GM18951 (cell line): ENCODE data around the gene SLC4A11.
"Not testable (repeated sequence)": the region's sequence is repeated elsewhere in the genome, so short reads cannot be mapped to it uniquely, and the experiment has no call there.

Experiments used
- POLR2A ChIP-seq: IDR thresholded peaks from 4 replicates; pipeline ENCODE4 v1.6.1; 2011; ENCODE audit warnings: mild to moderate bottlenecking; ENCODE audit not compliant: insufficient read length, insufficient read depth; ENCODE audit errors: extremely low read depth
- in situ Hi-C: fragments of 300-500 bp; cut with MboI; formaldehyde crosslinking; loops from one replicate; pipeline ENCODE4 v1.12.0; 2022; ENCODE audit warnings: low sequenced_read_pairs, mixed read lengths, inconsistent platforms; ENCODE audit not compliant: unreplicated experiment

SLC4A11 gene

GRCh38 chr20:3193806-3194616 lies 45.0 kb downstream of the SLC4A11 start:
- in situ Hi-C loops: no loop called here
- TF ChIP-seq POLR2A: no peak

GRCh38 chr20:3192226-3193015 lies 46.6 kb downstream of the SLC4A11 start:
- TF ChIP-seq POLR2A: no peak
- in situ Hi-C loops: no loop called here

GRCh38 chr20:3190681-3191111 lies 48.3 kb downstream of the SLC4A11 start:
- in situ Hi-C loops: no loop called here

GRCh38 chr20:3189561-3190131 lies 49.3 kb downstream of the SLC4A11 start:
- TF ChIP-seq POLR2A: no peak

More at GRCh38 chr20:3190681-3191111, 48.3 kb downstream of the SLC4A11 start:
- TF ChIP-seq POLR2A: no peak

GRCh38 chr20:3188823-3189413 lies 50.1 kb downstream of the SLC4A11 start:
- no peak for TF ChIP-seq POLR2A
- in situ Hi-C loops: no loop called here

More at GRCh38 chr20:3189561-3190131, 49.3 kb downstream of the SLC4A11 start:
- in situ Hi-C loops: no loop called here

GRCh38 chr20:3187861-3188260 lies 51.1 kb downstream of the SLC4A11 start:
- in situ Hi-C loops: not testable (repeated sequence)

- in situ Hi-C loops: no loop called here
- TF ChIP-seq POLR2A: no peak
Measured at GRCh38 chr20:3183896-3184612, 54.9 kb downstream of the SLC4A11 start.

- in situ Hi-C loops: not testable (repeated sequence)
Measured at GRCh38 chr20:3182429-3182828, 56.6 kb downstream of the SLC4A11 start.

- in situ Hi-C loops: no loop called here
- TF ChIP-seq POLR2A: no peak
Measured at GRCh38 chr20:3181270-3181669, 57.7 kb downstream of the SLC4A11 start.

GRCh38 chr20:3180319-3180718 lies 58.7 kb downstream of the SLC4A11 start:
- TF ChIP-seq POLR2A: no peak
- in situ Hi-C loops: no loop called here

GRCh38 chr20:3177746-3178485 lies 61.1 kb downstream of the SLC4A11 start:
- no peak for TF ChIP-seq POLR2A
- in situ Hi-C loops: no loop called here
